Small intestine (tissue), 7 donors: ENCODE results near the gene CLEC12A. TPM values are rescaled to one million over a fixed set of nuclear protein-coding genes. Genes with fewer than 3 reads are reported as not detected.
"Not testable (repeated sequence)": the region's sequence is repeated elsewhere in the genome, so short reads cannot be mapped to it uniquely, and the experiment has no call there.

Experiments used
- DNase-seq, 2 donors: peaks; one replicate each; pipeline versions ENCODE4 v3.0.0 to v3.0.0-alpha.2; 2013
- FAIRE-seq: peaks from 2 replicates; lab custom pipeline; 2012; peaks lifted over from hg19 to GRCh38; lab: Jason Lieb, UNC
- H3K27ac ChIP-seq, 3 donors: one replicate each; pipeline ENCODE4 v1.5.1; 2013; ENCODE audit warnings: low read length in 2 of 3, mild to moderate bottlenecking in 2 of 3, control low read depth in 1 of 3, inconsistent platforms in 1 of 3, low read depth in 1 of 3, moderate library complexity in 1 of 3
- H3K27me3 ChIP-seq, 3 donors: one replicate each; pipeline ENCODE4 v1.6.1; 2013; ENCODE audit warnings: low read length in 3 of 3, inconsistent platforms in 1 of 3; ENCODE audit not compliant: control insufficient read depth in 3 of 3, insufficient read depth in 3 of 3
- H3K36me3 ChIP-seq, 3 donors: one replicate each; pipeline ENCODE4 v1.6.1; 2013; ENCODE audit warnings: low read length in 3 of 3, inconsistent platforms in 1 of 3, low read depth in 1 of 3, mild to moderate bottlenecking in 1 of 3, moderate library complexity in 1 of 3; ENCODE audit not compliant: control insufficient read depth in 3 of 3, insufficient read depth in 2 of 3
- H3K4me1 ChIP-seq, 3 donors: one replicate each; pipeline ENCODE4 v1.6.1; 2013; ENCODE audit warnings: low read length in 2 of 3, inconsistent platforms in 1 of 3, low read depth in 1 of 3, mild to moderate bottlenecking in 1 of 3, moderate library complexity in 1 of 3; ENCODE audit not compliant: control insufficient read depth in 3 of 3, insufficient read depth in 2 of 3
- H3K4me3 ChIP-seq, 3 donors: one replicate each; pipeline ENCODE4 v1.5.1; 2013; ENCODE audit warnings: low read length in 3 of 3, control low read depth in 1 of 3, inconsistent platforms in 1 of 3, low read depth in 1 of 3, mild to moderate bottlenecking in 1 of 3, moderate library complexity in 1 of 3
- H3K9me3 ChIP-seq, 2 donors: one replicate each; pipeline ENCODE4 v1.6.1; 2013; ENCODE audit warnings: low read depth in 1 of 2, low read length in 1 of 2; ENCODE audit not compliant: control insufficient read depth in 2 of 2, insufficient read depth in 1 of 2
- WGBS, 3 donors: extraction: QIAGEN DNeasy Blood & Tissue Kit; methylation state at CpG; one replicate each; pipeline ENCODE4 v1.1.7; 2013; 5-methylcytosine and 5-hydroxymethylcytosine counted together
- polyA plus RNA-seq, 4 donors: library from polyadenylated mRNA; stranded (reverse) in 3 of 4; unstranded in 1 of 4; fragments of 200-250 nt in 3 of 4; fragments of 120-200 nt in 1 of 4; gene quantifications; one replicate each; pipeline versions ENCODE4 v1.2.1 to v1.2.3, GENCODE V29; 2013
- donor health status: healthy with polysubstance abuse.
- donor health status: control.
- donor health status: control.
- donor health status: Bipolar disorder and iron deficiency.
- donor health status: healthy.

The CLEC12A gene
- polyA plus RNA-seq, 4 donors: 1.3 to 1.5 TPM; not detected in 2

DNA sequence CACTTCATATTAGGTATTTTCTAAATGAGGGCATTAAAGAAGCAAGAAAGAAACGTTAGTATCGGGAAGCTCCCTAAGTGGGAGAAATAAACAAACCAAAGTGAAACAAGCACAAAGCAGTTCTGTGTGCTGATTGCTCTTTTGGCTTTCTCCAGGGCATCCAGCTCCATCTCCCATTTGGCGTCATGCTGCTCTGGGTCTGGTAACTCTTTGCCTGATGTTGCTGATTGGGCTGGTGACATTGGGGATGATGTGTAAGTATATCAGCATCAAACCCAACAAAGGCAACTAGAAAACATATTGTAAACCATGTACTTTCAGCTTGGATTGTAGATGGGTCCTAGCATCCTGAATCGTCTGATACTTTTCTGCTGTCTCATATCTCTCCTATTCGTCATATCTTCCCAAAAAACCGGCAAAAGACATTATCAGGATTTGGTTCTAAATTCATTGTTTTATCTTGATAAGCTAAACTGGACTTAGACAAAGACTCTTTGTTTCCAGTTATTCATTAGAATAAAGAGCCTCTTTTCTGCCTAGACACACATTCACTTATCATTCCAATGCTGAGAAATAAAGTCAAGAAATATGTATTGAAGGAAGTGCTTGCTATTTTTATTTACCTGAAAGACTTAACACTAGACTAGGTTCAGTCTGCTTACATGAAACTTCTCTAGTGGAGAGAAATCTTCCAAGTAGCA lies 41.6 kb downstream of the CLEC12A start:
- WGBS, 3 donors: 45 to 63% (median 53%) methylated on average over 6 of the region's 6 CpGs
- Histone ChIP-seq H3K27me3 (no peaks in the 10 kb centered on the region), H3K9me3 (no peaks in the 10 kb centered on the region), H3K4me1 (no peaks in the 10 kb centered on the region), H3K27ac (no peak overlapping the region), H3K4me3 (no peak overlapping the region), H3K36me3 (no peaks in the 10 kb centered on the region)
- FAIRE-seq (no peak), DNase-seq (no peak)

DNA sequence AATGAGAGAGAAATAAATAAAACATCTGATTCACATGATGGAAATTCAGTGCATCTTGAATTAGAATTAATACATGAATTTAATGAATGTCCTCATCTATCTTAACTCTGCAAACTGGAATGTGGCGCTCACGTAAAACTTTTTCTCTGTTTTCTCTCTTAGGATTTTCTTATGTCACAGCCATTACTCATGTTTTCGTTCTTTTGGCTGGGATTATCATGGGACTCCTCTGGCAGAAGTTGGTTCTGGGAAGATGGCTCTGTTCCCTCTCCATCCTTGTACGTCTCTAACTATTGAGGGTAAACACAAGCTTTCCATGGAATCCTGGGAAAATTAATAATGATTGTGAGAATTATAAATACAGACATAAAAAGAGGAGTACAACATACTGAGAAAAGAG lies 44.2 kb downstream of the CLEC12A start:
- FAIRE-seq: no peak
- 71 to 90% (median 90%) methylated on average over 4 of the region's 4 CpGs for WGBS, 3 donors
- Histone ChIP-seq H3K9me3 (no peaks in the 10 kb centered on the region), H3K4me3 (no peak overlapping the region), H3K4me1 (no peaks in the 10 kb centered on the region), H3K27ac (no peak overlapping the region), H3K36me3 (no peaks in the 10 kb centered on the region), H3K27me3 (no peaks in the 10 kb centered on the region)
- no peak for DNase-seq

GRCh38 chr12:10016881-10017280 lies 45.7 kb downstream of the CLEC12A start:
- H3K4me1 ChIP-seq: no peaks in the 10 kb centered on the region
- H3K4me3 ChIP-seq: no peak overlapping the region
- H3K27ac ChIP-seq: no peak overlapping the region
- no peaks in the 10 kb centered on the region for H3K27me3 ChIP-seq
- no peaks in the 10 kb centered on the region for H3K36me3 ChIP-seq
- no peak for DNase-seq
- H3K9me3 ChIP-seq: no peaks in the 10 kb centered on the region
- no peak for FAIRE-seq
- 3 to 17% (median 9%) methylated on average over 1 of the region's 1 CpG for WGBS, 3 donors

DNA sequence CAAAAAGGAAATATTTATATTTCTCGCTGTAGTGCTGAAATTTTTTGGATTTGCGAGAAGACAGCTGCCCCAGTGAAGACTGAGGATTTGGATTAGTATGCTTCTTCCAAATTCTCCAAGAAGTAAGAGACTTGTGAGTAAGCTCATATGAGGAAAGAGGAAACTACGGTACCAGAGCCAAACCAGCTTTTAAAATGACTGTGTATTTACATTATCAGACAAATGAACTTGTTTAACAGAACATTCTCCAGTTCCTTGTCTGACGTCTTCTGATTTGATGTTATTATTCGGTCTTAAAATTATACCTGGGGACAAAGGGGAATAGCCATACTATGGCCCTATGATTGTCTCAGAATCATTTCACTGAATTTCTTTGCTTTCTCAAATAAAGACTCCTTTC lies 47.2 kb downstream of the CLEC12A start:
- Histone ChIP-seq H3K27ac (no peak overlapping the region), H3K27me3 (no peaks in the 10 kb centered on the region), H3K9me3 (no peaks in the 10 kb centered on the region), H3K4me1 (no peaks in the 10 kb centered on the region), H3K4me3 (no peak overlapping the region), H3K36me3 (no peaks in the 10 kb centered on the region)
- DNase-seq: no peak
- no peak for FAIRE-seq
- 53 to 58% (median 57%) methylated on average over 5 of the region's 5 CpGs for WGBS, 3 donors

GRCh38 chr12:10021342-10021741 lies 50.1 kb downstream of the CLEC12A start:
- Histone ChIP-seq H3K4me1 (no peaks in the 10 kb centered on the region), H3K9me3 (no peaks in the 10 kb centered on the region), H3K4me3 (no peak overlapping the region), H3K36me3 (no peaks in the 10 kb centered on the region), H3K27ac (no peak overlapping the region), H3K27me3 (no peaks in the 10 kb centered on the region)
- no peak for FAIRE-seq
- no peak for DNase-seq
- 59 to 87% (median 82%) methylated on average over 3 of the region's 3 CpGs for WGBS, 3 donors

- H3K4me3 ChIP-seq: no peak overlapping the region
- no peaks in the 10 kb centered on the region for H3K36me3 ChIP-seq
- no peak for DNase-seq
- FAIRE-seq: no peak
- H3K4me1 ChIP-seq: no peaks in the 10 kb centered on the region
- WGBS, 3 donors: 89 to 95% (median 93%) methylated on average over 3 of the region's 3 CpGs
- no peak overlapping the region for H3K27ac ChIP-seq
- H3K27me3 ChIP-seq: no peaks in the 10 kb centered on the region
- no peaks in the 10 kb centered on the region for H3K9me3 ChIP-seq
These were observed 54.0 kb downstream of the CLEC12A start for GRCh38 chr12:10025236-10025635.

GRCh38 chr12:10026666-10027065 lies 55.5 kb downstream of the CLEC12A start:
- H3K36me3 ChIP-seq, H3K27me3 ChIP-seq, H3K4me1 ChIP-seq, H3K4me3 ChIP-seq, H3K9me3 ChIP-seq, DNase-seq, FAIRE-seq, H3K27ac ChIP-seq: not testable (repeated sequence)
- WGBS, 3 donors: 83 to 90% (median 89%) methylated on average over 4 of the region's 4 CpGs

DNA sequence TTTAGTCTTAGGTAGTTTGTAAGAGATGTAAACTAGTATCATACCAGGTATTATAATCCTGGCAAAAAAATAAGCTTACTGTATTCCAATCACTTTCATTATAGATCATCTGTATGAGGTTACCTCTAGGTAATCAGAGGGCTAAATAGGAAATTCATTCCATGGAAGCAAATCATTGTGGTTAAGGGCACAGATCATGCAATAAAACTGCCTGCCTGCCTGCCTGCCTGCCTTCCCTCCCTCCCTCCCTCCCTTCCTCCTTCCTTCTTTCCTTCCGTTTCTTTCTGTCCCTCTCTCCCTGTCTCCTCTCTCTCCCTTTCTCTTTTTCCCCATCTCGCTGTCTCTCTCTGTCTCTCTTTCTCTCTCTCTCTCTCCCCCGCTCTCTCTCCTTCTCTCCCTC lies 56.1 kb downstream of the CLEC12A start:
- no peaks in the 10 kb centered on the region for H3K36me3 ChIP-seq
- H3K4me1 ChIP-seq: no peaks in the 10 kb centered on the region
- H3K27me3 ChIP-seq: no peaks in the 10 kb centered on the region
- 59 to 78% (median 68%) methylated on average over 3 of the region's 3 CpGs for WGBS, 3 donors
- H3K27ac ChIP-seq: no peak overlapping the region
- DNase-seq (no peak), FAIRE-seq (no peak)
- H3K9me3 ChIP-seq: no peaks in the 10 kb centered on the region
- no peak overlapping the region for H3K4me3 ChIP-seq

DNA sequence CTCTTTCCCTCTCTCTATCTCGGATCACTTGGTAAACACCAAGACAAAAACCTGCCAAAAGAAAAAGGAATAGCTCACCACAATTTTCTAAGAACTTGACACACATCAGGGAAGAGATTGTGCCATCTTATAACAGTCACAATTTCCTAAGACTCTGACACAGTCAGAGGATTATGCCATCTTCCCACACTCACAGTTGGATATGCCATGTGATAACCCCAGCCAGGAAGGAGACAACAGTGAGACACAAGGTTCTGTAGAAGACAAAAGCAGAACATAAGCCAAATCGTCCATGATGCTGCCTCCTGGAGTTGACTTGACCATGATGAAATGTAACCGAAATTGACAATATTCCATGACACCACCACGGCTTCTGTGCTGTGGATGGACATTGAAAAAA lies 56.5 kb downstream of the CLEC12A start:
- Histone ChIP-seq H3K4me3 (no peak overlapping the region), H3K36me3 (no peaks in the 10 kb centered on the region), H3K27ac (no peak overlapping the region), H3K9me3 (no peaks in the 10 kb centered on the region), H3K27me3 (no peaks in the 10 kb centered on the region), H3K4me1 (no peaks in the 10 kb centered on the region)
- no peak for DNase-seq
- FAIRE-seq: no peak
- WGBS, 3 donors: 54 to 66% (median 55%) methylated on average over 4 of the region's 4 CpGs
